CD4-positive, alpha-beta T cell (primary cell): ENCODE data around the gene OST4. TPM values are rescaled to one million over a fixed set of nuclear protein-coding genes. Genes with fewer than 3 reads are reported as not detected.
A peak's percentile ranks its signal among the peaks of the same experiment; 100 is the strongest.

Source experiments
- ATAC-seq: fragments of 200-7000 bp; cut with Tn5 transposase; one replicate; pipeline ENCODE4 v1.10.0; 2022; ENCODE audit warnings: mild to moderate bottlenecking; ENCODE audit not compliant: poor library complexity
- CTCF ChIA-PET: fragments of 350-600 bp; sonication (Branson Sonifier 250); formaldehyde crosslinking; loops from one replicate; lab custom pipeline; 2021; ENCODE audit warnings: antibody characterized with exemption, inconsistent platforms; lab: Charles Lee
- POLR2A ChIA-PET: fragments of 350-600 bp; sonication (Branson Sonifier 250); formaldehyde crosslinking; loops from one replicate; lab custom pipeline; 2021; ENCODE audit warnings: antibody characterized with exemption, inconsistent platforms; lab: Charles Lee
- DNase-seq, 14 experiments: peaks; one replicate each; pipeline ENCODE4 v3.0.0-alpha.2; 2013 to 2020; ENCODE audit warnings: mixed read lengths in 2 of 14
- H3K27ac ChIP-seq, 2 donors: one replicate each; pipeline versions ENCODE4 v1.5.1 to v1.7.0; 2013; ENCODE audit warnings: low read length in 2 of 2, low read depth in 1 of 2, mild to moderate bottlenecking in 1 of 2
- H3K27me3 ChIP-seq, 2 experiments: 1 replicate in 1 of 2; 2 replicates in 1 of 2; pipeline versions ENCODE4 v1.6.1 to v1.7.0; 2013; ENCODE audit warnings: low read length in 2 of 2, control low read depth in 1 of 2, mild to moderate bottlenecking in 1 of 2, moderate library complexity in 1 of 2; ENCODE audit not compliant: insufficient read depth in 2 of 2, control insufficient read depth in 1 of 2
- H3K36me3 ChIP-seq: one replicate; pipeline ENCODE4 v1.6.1; 2013; ENCODE audit warnings: low read length, control low read depth; ENCODE audit not compliant: insufficient read depth
- H3K4me1 ChIP-seq: one replicate; pipeline ENCODE4 v1.6.1; 2013; ENCODE audit warnings: low read length, control low read depth; ENCODE audit not compliant: insufficient read depth
- H3K4me3 ChIP-seq: one replicate; pipeline ENCODE4 v1.5.1; 2013; ENCODE audit warnings: mild to moderate bottlenecking, low read length, moderate library complexity
- H3K9me3 ChIP-seq, 2 experiments: 1 replicate in 1 of 2; 2 replicates in 1 of 2; pipeline versions ENCODE4 v1.6.1 to v1.7.0; 2013; ENCODE audit warnings: low read length in 2 of 2, mild to moderate bottlenecking in 2 of 2, control low read depth in 1 of 2, moderate library complexity in 1 of 2; ENCODE audit not compliant: control insufficient read depth in 1 of 2, insufficient read depth in 1 of 2
- H3K27ac Mint-ChIP-seq: one replicate; pipeline ENCODE4 v1.8.0; 2020; ENCODE audit warnings: mixed read lengths
- H3K27me3 Mint-ChIP-seq: one replicate; pipeline ENCODE4 v1.8.0; 2021; ENCODE audit warnings: mixed read lengths
- H3K36me3 Mint-ChIP-seq: one replicate; pipeline ENCODE4 v1.8.0; 2021; ENCODE audit warnings: low read depth, mixed read lengths
- H3K4me1 Mint-ChIP-seq: one replicate; pipeline ENCODE4 v1.8.0; 2021; ENCODE audit warnings: low read depth, mixed read lengths
- H3K4me3 Mint-ChIP-seq: one replicate; pipeline ENCODE4 v1.8.0; 2020; ENCODE audit warnings: mild to moderate bottlenecking, mixed read lengths
- H3K9me3 Mint-ChIP-seq: one replicate; pipeline ENCODE4 v1.8.0; 2020; ENCODE audit warnings: mixed read lengths
- intact Hi-C, 2 experiments: fragments of 100-400 bp; cut with DNase I in 1 of 2; cut with micrococcal nuclease in 1 of 2; formaldehyde crosslinking; loops; one replicate each; pipeline versions ENCODE4 v1.15.1 to v1.9.0; 2023 to 2025; cut with DNase I, micrococcal nuclease
- total RNA-seq, 174 experiments: library from RNA in 2 of 174; stranded (reverse) in 2 of 174; gene quantifications; one replicate each; pipeline ENCODE4 v1.2.3 and lab custom pipeline; 2021 to 2026
- TF ChIP-seq, protein P1 (sequence below): fragments of 200-600 bp; IDR thresholded peaks from one replicate; pipeline ENCODE4 v1.8.0; 2022; ENCODE audit warnings: antibody characterized with exemption, mild to moderate bottlenecking

Gene OST4
- total RNA-seq, 2 experiments from 2014 or later, result 232 to 254 TPM

DNA sequence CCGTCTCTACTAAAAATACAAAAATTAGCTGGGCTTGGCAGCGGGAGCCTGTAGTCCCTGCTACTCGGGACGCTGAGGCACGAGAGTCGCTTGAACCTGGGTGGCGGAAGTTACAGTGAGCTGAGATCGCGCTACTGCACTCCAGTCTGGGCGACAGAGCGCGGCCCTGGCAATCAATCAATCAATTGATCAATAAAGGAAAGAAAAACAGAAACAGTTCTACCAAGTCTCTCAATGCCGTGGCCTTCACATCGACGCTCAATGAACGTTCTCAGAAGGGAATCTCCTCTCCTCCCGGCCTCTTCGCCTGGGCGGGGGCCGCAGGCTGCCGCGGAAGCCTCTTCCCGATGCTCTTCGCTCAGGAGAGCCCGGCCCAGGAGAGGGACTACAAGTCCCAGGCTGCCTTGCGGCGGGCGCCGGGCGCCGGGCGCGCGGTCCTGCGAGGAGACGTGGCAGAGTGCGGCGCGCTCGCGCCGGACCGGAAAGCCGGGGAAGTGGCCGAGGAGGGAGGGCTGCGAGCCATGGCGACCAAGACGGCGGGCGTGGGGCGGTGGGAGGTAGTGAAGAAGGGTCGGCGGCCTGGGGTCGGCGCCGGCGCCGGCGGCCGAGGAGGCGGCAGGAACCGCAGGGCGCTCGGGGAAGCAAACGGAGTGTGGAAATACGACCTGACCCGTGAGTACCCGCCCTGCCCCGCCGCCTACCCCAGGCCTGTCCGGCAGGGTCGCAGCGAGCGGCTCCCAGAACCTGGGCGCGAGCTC lies 38.8 kb downstream of the OST4 start, which contains the start of gene TMEM214:
TMEM214 (plus strand) TSS at position 471 of the 758 bp plus-strand sequence; CDS start at position 522, 51 bp downstream.
- DNase-seq, result peak; percentile 55 to 86 (median 74)
- Histone ChIP-seq H3K9me3 (no peaks in the 10 kb centered on the region), H3K4me3 (peak within 1 kb of the TSS; percentile 92), H3K27ac (peak within 1 kb of the TSS; percentile 64 to 73), H3K4me1 (peaks cover 36% of the 10 kb centered on the region), H3K36me3 (peaks cover 28% of the 10 kb centered on the region), H3K27me3 (no peaks in the 10 kb centered on the region)
- peaks cover 45% of the 10 kb centered on the region for H3K4me1 Mint-ChIP-seq
- no peaks in the 10 kb centered on the region for H3K9me3 Mint-ChIP-seq
- intact Hi-C loops, result loop anchor here (1.0 to 5.0 kb wide), 7 partner anchors 17 to 102 kb away; partner anchors contain the start of genes AGBL5 (in 1 of the 2), KHK (in 1 of the 2), MAPRE3 (in 1 of the 2) and OST4 (in 1 of the 2)
- ChIA-PET CTCF (interaction anchor here (1.2 to 4.0 kb wide), 3 partner anchors 16 to 54 kb away, joined by 4 to 13 read pairs (median 4); partner anchors contain the start of genes AGBL5 and KHK), POLR2A (interaction anchor here (0.7 to 4.5 kb wide), 7 partner anchors 13 to 61 kb away, joined by 3 to 37 read pairs (median 4); partner anchors contain the start of genes AGBL5, KHK and OST4)
- H3K27ac Mint-ChIP-seq, result peak within 1 kb of the TSS; percentile 83
- peak; percentile 94 for ATAC-seq
- H3K36me3 Mint-ChIP-seq, result peaks cover 48% of the 10 kb centered on the region
- peak within 1 kb of the TSS; percentile 96 for H3K4me3 Mint-ChIP-seq
- no peaks in the 10 kb centered on the region for H3K27me3 Mint-ChIP-seq
- TF ChIP-seq, protein P1, sequence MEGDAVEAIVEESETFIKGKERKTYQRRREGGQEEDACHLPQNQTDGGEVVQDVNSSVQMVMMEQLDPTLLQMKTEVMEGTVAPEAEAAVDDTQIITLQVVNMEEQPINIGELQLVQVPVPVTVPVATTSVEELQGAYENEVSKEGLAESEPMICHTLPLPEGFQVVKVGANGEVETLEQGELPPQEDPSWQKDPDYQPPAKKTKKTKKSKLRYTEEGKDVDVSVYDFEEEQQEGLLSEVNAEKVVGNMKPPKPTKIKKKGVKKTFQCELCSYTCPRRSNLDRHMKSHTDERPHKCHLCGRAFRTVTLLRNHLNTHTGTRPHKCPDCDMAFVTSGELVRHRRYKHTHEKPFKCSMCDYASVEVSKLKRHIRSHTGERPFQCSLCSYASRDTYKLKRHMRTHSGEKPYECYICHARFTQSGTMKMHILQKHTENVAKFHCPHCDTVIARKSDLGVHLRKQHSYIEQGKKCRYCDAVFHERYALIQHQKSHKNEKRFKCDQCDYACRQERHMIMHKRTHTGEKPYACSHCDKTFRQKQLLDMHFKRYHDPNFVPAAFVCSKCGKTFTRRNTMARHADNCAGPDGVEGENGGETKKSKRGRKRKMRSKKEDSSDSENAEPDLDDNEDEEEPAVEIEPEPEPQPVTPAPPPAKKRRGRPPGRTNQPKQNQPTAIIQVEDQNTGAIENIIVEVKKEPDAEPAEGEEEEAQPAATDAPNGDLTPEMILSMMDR, result no peak

DNA sequence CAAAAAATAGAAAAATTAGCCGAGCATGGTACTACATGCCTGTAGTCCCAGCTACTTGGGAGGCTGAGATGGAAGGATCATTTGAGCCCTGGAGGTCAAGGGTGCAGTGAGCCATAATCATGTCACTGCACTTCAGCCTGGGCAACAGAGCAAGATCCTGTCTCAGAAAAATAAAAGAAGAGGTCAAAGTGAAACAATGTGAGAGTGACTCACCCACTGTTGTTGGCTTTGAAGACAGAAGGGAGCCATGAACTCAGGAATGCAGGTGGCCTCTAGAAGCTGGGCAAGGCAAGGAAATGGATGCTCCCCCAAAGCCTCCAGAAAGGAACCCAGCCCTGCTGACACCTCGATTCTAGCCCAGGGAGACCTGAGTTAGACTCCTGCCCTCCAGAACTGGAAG lies 42.4 kb downstream of the OST4 start:
- H3K27ac ChIP-seq, result no peak overlapping the region
- no peaks in the 10 kb centered on the region for H3K27me3 ChIP-seq
- Mint-ChIP-seq H3K27ac (no peak overlapping the region), H3K9me3 (no peaks in the 10 kb centered on the region), H3K36me3 (peaks cover 17% of the 10 kb centered on the region), H3K4me1 (peaks cover 32% of the 10 kb centered on the region), H3K4me3 (peak overlapping the region; percentile 37), H3K27me3 (no peaks in the 10 kb centered on the region)
- TF ChIP-seq, protein P1, result no peak
- ATAC-seq, result no peak
- intact Hi-C loops, result no loop called here
- ChIA-PET CTCF (no interaction called here), POLR2A (no interaction called here)
- peaks cover 2% of the 10 kb centered on the region for H3K36me3 ChIP-seq
- no peak overlapping the region for H3K4me3 ChIP-seq
- peaks cover 27% of the 10 kb centered on the region for H3K4me1 ChIP-seq
- no peak for DNase-seq
- H3K9me3 ChIP-seq, result no peaks in the 10 kb centered on the region

DNA sequence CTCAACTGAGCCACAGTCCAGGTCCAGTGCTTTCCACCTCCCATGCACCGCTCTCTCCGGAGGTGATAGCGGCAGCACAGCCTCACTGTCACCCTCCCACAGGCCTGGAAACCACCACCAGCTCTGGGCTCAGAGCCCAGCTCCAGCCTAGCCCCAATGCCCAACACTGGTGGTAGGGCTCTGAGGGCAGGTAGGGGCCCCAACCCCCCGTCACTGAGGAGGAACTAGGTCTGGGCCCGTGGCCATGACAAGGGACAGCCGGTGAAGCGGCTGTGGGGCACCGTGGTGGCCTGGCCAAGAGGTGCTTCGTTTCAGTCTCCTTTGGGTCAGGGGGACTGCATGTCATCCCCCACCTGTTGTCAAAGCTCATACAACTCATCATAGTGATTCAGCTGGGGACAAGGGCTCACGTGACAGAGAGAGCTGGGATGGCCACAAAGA lies 44.2 kb downstream of the OST4 start:
- TF ChIP-seq, protein P1, result no peak
- Mint-ChIP-seq H3K4me1 (peaks cover 16% of the 10 kb centered on the region), H3K27ac (no peak overlapping the region), H3K4me3 (no peak overlapping the region), H3K9me3 (no peaks in the 10 kb centered on the region), H3K27me3 (no peaks in the 10 kb centered on the region), H3K36me3 (peaks cover 4% of the 10 kb centered on the region)
- intact Hi-C loops, result no loop called here
- POLR2A ChIA-PET, result no interaction called here
- peaks cover 4% of the 10 kb centered on the region for H3K36me3 ChIP-seq
- DNase-seq (no peak), ATAC-seq (no peak)
- H3K27me3 ChIP-seq, result no peaks in the 10 kb centered on the region
- no peak overlapping the region for H3K4me3 ChIP-seq
- no peak overlapping the region for H3K27ac ChIP-seq
- peaks cover 13% of the 10 kb centered on the region for H3K4me1 ChIP-seq
- CTCF ChIA-PET, result no interaction called here
- H3K9me3 ChIP-seq, result no peaks in the 10 kb centered on the region
